SU-DHL-6 (cell line): Measurements from ENCODE around the gene NXT1.

Experiments used
- H2AFZ ChIP-seq: fragments of 200-600 bp; sonication (generic); 2 replicates; pipeline ENCODE4 v1.6.1; 2014; ENCODE audit warnings: low read depth, mild to moderate bottlenecking, moderate library complexity, mixed read lengths, antibody characterized with exemption, low read length; ENCODE audit not compliant: severe bottlenecking
- H3F3A ChIP-seq: fragments of 200-600 bp; shearing (Covaris generic); 2 replicates; pipeline ENCODE4 v1.6.0; 2016; ENCODE audit warnings: antibody characterized with exemption, mild to moderate bottlenecking; ENCODE audit not compliant: insufficient read depth
- H3K27ac ChIP-seq: fragments of 200-600 bp; sonication (generic); 2 replicates; pipeline ENCODE4 v1.5.1; 2016; ENCODE audit warnings: low read depth, mild to moderate bottlenecking, low read length, moderate library complexity, mixed read lengths
- H3K27me3 ChIP-seq: fragments of 200-600 bp; sonication (generic), shearing (Covaris generic); 2 replicates; pipeline ENCODE4 v1.6.0; 2014; ENCODE audit warnings: mild to moderate bottlenecking, low read length
- H3K36me3 ChIP-seq: fragments of 200-600 bp; sonication (generic); 2 replicates; pipeline ENCODE4 v1.6.1; 2014; ENCODE audit warnings: mild to moderate bottlenecking, low read length, mixed read lengths
- H3K4me2 ChIP-seq: fragments of 300-600, 200-600 bp; shearing (Covaris generic), sonication (generic); 2 replicates; pipeline ENCODE4 v1.6.0; 2014; ENCODE audit warnings: low read length, low read depth, mild to moderate bottlenecking; ENCODE audit not compliant: poor library complexity, severe bottlenecking
- H3K4me3 ChIP-seq: fragments of 200-600 bp; sonication (generic); 2 replicates; pipeline ENCODE4 v1.5.1; 2014; ENCODE audit warnings: antibody characterized with exemption, low read length, mild to moderate bottlenecking, mixed read lengths; ENCODE audit not compliant: insufficient read depth, poor library complexity, severe bottlenecking
- H3K79me2 ChIP-seq: fragments of 200-600 bp; sonication (generic); 2 replicates; pipeline ENCODE4 v1.6.1; 2014; ENCODE audit warnings: mild to moderate bottlenecking, low read length, moderate library complexity; ENCODE audit not compliant: insufficient read depth
- H3K9ac ChIP-seq: fragments of 200-600 bp; sonication (generic); 2 replicates; pipeline ENCODE4 v1.7.0; 2014; ENCODE audit warnings: mild to moderate bottlenecking, low read length
- H3K9me2 ChIP-seq: fragments of 200-600 bp; sonication (generic); replicated peaks from 2 replicates; pipeline ENCODE4 v1.6.1; 2014; ENCODE audit warnings: low read length; ENCODE audit not compliant: insufficient read depth
- H3K9me3 ChIP-seq: fragments of 200-600 bp; sonication (generic); 2 replicates; pipeline ENCODE4 v1.6.1; 2014; ENCODE audit warnings: low read length, mixed read lengths; ENCODE audit not compliant: insufficient read depth
- H4K20me1 ChIP-seq: fragments of 200-600 bp; sonication (generic); 2 replicates; pipeline ENCODE4 v1.6.1; 2014; ENCODE audit warnings: low read depth, mild to moderate bottlenecking, antibody characterized with exemption, low read length, moderate library complexity, mixed read lengths
- EZH2phosphoT487 ChIP-seq: fragments of 200-600 bp; sonication (generic), shearing (Covaris generic); conservative IDR thresholded peaks from 2 replicates; pipeline ENCODE4 v1.6.1; 2018; ENCODE audit warnings: mild to moderate bottlenecking, antibody characterized with exemption, low read length, moderate library complexity, mixed read lengths
- TF ChIP-seq, protein P1 (sequence below): fragments of 200-600 bp; sonication (generic); IDR thresholded peaks from one replicate; pipeline ENCODE4 v1.5.1; 2017; ENCODE audit warnings: antibody characterized with exemption, mild to moderate bottlenecking, low read length, moderate library complexity; ENCODE audit not compliant: insufficient read depth, poor library complexity, severe bottlenecking

The NXT1 gene

DNA sequence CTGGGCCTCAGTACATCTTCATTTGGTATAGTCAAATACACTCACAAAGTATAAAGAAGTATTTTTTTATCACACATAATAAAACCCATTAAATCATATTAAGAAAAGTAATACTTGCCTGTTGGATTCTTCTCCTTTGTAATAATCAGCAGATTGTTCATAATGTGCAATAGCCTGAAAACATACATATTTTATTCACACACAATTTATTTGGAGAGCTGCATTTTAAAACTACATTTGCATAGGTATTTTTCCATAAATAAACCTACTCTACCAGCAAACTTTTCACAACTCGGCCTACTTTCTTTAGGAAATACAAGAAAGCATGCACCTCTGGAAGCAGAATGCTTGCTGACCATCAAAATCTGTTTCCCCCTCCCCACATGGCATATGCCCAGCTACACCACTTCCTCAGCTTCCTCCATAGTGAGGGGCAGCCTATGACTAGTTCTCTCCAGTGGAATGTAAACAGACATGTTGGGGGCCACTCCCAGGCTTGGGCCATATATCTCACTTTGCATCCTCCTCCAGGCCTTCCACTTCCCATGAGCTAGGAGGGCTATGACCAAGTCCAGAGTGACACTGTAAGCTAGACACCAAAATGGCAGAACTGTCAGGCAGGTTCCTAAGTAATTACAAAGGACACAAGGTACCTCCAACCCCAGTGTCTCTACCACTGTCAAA is 39.6 kb downstream of the NXT1 start:
- Histone ChIP-seq H3K4me3 (no peak overlapping the region), H3K27me3 (no peaks in the 10 kb centered on the region), H3K27ac (no peak overlapping the region), H3K9me3 (no peaks in the 10 kb centered on the region), H2AFZ (no peak overlapping the region), H3K36me3 (peaks cover 6% of the 10 kb centered on the region; the same call in 1 of the 2 replicates), H3K9me2 (no peaks in the 10 kb centered on the region), H3F3A (peaks cover 6% of the 10 kb centered on the region; the same call in 1 of the 2 replicates), H3K4me2 (no peak overlapping the region), H3K9ac (no peak overlapping the region), H4K20me1 (no peaks in the 10 kb centered on the region), H3K79me2 (no peaks in the 10 kb centered on the region)
- no peak for TF ChIP-seq EZH2phosphoT487
- TF ChIP-seq, protein P1, sequence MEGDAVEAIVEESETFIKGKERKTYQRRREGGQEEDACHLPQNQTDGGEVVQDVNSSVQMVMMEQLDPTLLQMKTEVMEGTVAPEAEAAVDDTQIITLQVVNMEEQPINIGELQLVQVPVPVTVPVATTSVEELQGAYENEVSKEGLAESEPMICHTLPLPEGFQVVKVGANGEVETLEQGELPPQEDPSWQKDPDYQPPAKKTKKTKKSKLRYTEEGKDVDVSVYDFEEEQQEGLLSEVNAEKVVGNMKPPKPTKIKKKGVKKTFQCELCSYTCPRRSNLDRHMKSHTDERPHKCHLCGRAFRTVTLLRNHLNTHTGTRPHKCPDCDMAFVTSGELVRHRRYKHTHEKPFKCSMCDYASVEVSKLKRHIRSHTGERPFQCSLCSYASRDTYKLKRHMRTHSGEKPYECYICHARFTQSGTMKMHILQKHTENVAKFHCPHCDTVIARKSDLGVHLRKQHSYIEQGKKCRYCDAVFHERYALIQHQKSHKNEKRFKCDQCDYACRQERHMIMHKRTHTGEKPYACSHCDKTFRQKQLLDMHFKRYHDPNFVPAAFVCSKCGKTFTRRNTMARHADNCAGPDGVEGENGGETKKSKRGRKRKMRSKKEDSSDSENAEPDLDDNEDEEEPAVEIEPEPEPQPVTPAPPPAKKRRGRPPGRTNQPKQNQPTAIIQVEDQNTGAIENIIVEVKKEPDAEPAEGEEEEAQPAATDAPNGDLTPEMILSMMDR: no peak

- Histone ChIP-seq H3K79me2 (no peaks in the 10 kb centered on the region), H3K27me3 (no peaks in the 10 kb centered on the region), H3K27ac (no peak overlapping the region), H4K20me1 (no peaks in the 10 kb centered on the region), H3K9ac (no peak overlapping the region), H3K9me3 (no peaks in the 10 kb centered on the region), H3F3A (peaks cover 6% of the 10 kb centered on the region; the same call in 1 of the 2 replicates), H3K9me2 (no peaks in the 10 kb centered on the region), H2AFZ (no peak overlapping the region), H3K4me2 (no peak overlapping the region), H3K36me3 (peaks cover 6% of the 10 kb centered on the region; the same call in 1 of the 2 replicates), H3K4me3 (no peak overlapping the region)
- TF ChIP-seq, protein P1: no peak
These were observed 41.2 kb downstream of the NXT1 start for GRCh38 chr20:23391707-23392310.

GRCh38 chr20:23393996-23394775 is 43.6 kb downstream of the NXT1 start:
- H3K9ac ChIP-seq: no peak overlapping the region
- H2AFZ ChIP-seq: no peak overlapping the region
- H3K4me2 ChIP-seq: no peak overlapping the region
- TF ChIP-seq, protein P1: no peak
- no peak for TF ChIP-seq EZH2phosphoT487
- no peak overlapping the region for H3K4me3 ChIP-seq
- H3K9me2 ChIP-seq: no peaks in the 10 kb centered on the region
- no peaks in the 10 kb centered on the region for H3K9me3 ChIP-seq
- peaks cover 6% of the 10 kb centered on the region; the same call in 1 of the 2 replicates for H3F3A ChIP-seq
- no peak overlapping the region for H3K27ac ChIP-seq
- no peaks in the 10 kb centered on the region for H3K79me2 ChIP-seq
- H4K20me1 ChIP-seq: no peaks in the 10 kb centered on the region
- H3K27me3 ChIP-seq: no peaks in the 10 kb centered on the region
- peaks cover 4% of the 10 kb centered on the region; the same call in 1 of the 2 replicates for H3K36me3 ChIP-seq
